WI38 (cell line): ENCODE results near the gene INSC.

ENCODE experiments used
- H3K4me3 ChIP-seq: 2 replicates; pipeline ENCODE4 v1.5.1; 2011; ENCODE audit warnings: low read depth, mild to moderate bottlenecking, control low read depth, low read length
- CTCF ChIP-seq: IDR thresholded peaks from 2 replicates; pipeline ENCODE4 v1.5.1; 2012; ENCODE audit warnings: low read depth, mild to moderate bottlenecking, control low read depth, low read length

INSC gene

GRCh38 chr11:15282754-15283153, 168.0 kb downstream of the INSC start:
- no peak overlapping the region for H3K4me3 ChIP-seq
- TF ChIP-seq CTCF: no peak

GRCh38 chr11:15286465-15286864, 171.7 kb downstream of the INSC start:
- no peak for TF ChIP-seq CTCF
- no peak overlapping the region for H3K4me3 ChIP-seq

DNA sequence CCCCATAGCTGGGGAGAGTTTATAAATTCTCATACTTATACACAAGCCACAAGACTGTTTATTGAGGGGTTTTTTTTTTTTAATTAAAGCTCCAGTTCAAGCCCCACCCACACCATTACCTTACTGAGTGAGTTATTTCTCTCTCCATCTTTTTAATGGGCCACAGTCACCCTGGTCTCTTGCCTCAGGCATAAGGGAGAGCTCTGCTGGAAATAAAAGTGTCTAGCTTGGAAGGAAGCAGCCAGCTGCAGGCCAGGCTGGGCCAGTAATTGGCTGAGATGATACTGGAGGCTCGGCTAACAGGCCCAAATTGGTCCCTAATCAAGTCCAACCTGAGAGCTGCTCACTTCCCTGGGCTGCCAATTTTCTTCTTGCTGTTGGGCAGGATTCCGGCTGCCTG, 174.1 kb downstream of the INSC start:
- H3K4me3 ChIP-seq: no peak overlapping the region
- no peak for TF ChIP-seq CTCF

GRCh38 chr11:15289723-15290122, 175.0 kb downstream of the INSC start:
- no peak for TF ChIP-seq CTCF
- H3K4me3 ChIP-seq: no peak overlapping the region

DNA sequence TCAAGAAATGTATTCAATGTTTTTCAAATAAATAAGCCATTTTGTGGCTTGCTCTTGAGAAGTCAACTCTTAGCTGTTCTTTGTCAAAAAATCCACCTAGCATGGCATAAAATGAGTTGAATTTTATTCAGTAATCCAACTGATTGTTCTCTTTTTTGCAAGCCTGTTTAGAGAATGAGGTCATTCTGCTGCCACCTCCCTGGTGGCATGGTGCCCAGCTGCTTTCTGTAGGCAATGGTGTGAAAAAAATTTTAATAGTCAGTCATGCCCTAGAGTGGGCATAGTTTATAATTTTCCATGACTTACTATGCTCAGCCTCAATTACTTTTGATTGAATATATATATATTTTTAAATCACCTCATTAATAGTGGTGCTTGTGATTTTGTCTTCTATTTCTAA, 177.2 kb downstream of the INSC start:
- TF ChIP-seq CTCF: no peak
- no peak overlapping the region for H3K4me3 ChIP-seq

- no peak overlapping the region for H3K4me3 ChIP-seq
- no peak for TF ChIP-seq CTCF
Measured at GRCh38 chr11:15293975-15294620, 179.4 kb downstream of the INSC start.

GRCh38 chr11:15295695-15296094, 181.0 kb downstream of the INSC start:
- H3K4me3 ChIP-seq: no peak overlapping the region
- TF ChIP-seq CTCF: no peak
